ENCODE results near the gene YY1.
"Not testable (repeated sequence)": the region's sequence is repeated elsewhere in the genome, so short reads cannot be mapped to it uniquely, and the experiment has no call there.

The YY1 gene

GRCh38 chr14:100230361-100230760 is 8.6 kb upstream of the YY1 start:
- TF ChIP-seq, protein P1, sequence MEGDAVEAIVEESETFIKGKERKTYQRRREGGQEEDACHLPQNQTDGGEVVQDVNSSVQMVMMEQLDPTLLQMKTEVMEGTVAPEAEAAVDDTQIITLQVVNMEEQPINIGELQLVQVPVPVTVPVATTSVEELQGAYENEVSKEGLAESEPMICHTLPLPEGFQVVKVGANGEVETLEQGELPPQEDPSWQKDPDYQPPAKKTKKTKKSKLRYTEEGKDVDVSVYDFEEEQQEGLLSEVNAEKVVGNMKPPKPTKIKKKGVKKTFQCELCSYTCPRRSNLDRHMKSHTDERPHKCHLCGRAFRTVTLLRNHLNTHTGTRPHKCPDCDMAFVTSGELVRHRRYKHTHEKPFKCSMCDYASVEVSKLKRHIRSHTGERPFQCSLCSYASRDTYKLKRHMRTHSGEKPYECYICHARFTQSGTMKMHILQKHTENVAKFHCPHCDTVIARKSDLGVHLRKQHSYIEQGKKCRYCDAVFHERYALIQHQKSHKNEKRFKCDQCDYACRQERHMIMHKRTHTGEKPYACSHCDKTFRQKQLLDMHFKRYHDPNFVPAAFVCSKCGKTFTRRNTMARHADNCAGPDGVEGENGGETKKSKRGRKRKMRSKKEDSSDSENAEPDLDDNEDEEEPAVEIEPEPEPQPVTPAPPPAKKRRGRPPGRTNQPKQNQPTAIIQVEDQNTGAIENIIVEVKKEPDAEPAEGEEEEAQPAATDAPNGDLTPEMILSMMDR (IDR thresholded peaks at IDR 0.05; ENCODE audit: extremely low read depth, missing control alignments), result no peak
- no peak for DNase-seq (ENCODE audit: low spot score)

- no peak for DNase-seq (ENCODE audit: low spot score)
- TF ChIP-seq, protein P1 (IDR thresholded peaks at IDR 0.05; ENCODE audit: extremely low read depth, missing control alignments), result no peak
Measured at GRCh38 chr14:100234511-100234910, 4.4 kb upstream of the YY1 start.

- DNase-seq (ENCODE audit: low spot score), result not testable (repeated sequence)
Measured at GRCh38 chr14:100236271-100236818, 2.6 kb upstream of the YY1 start.

GRCh38 chr14:100236881-100237280 is 2.1 kb upstream of the YY1 start:
- DNase-seq (ENCODE audit: low spot score), result no peak
- TF ChIP-seq, protein P1 (IDR thresholded peaks at IDR 0.05; ENCODE audit: extremely low read depth, missing control alignments), result no peak

DNA sequence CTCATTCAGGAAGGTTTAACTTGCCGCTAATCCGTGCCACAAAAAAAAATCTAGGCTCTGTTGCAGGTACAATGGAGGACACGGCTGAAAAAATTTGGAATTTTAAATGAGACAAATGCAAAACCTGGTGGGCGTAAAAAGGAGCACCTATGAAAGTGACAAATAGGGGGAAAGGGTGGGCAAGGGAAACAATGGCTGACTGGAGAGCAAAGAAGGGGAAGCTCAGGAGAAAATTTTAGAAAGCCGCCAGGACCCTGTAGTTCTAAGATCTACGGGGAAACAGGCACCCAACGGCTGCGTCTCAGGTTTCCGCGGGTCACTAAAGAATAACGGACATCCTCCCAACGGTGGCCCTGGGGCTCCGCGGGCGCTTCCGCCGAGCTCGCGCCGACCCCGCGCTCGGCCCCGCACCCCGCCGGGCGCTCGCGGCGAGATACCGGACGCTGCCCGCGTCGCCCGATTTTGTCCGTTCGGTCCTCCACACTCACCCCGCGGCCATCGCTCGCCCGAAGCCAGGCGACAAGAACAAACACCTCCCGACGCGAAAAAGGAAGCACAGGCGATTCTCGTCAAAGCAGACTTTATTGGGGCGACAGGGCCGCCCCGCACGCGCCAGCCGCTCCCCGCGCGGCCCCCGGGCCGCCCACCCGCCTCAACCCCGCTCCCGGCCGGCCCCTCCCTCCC is 1.1 kb upstream of the YY1 start:
- DNase-seq (ENCODE audit: low spot score), result peak; percentile 68
- TF ChIP-seq, protein P1 (IDR thresholded peaks at IDR 0.05; ENCODE audit: extremely low read depth, missing control alignments), result no peak

- no peak for DNase-seq (ENCODE audit: low spot score)
- TF ChIP-seq, protein P1 (IDR thresholded peaks at IDR 0.05; ENCODE audit: extremely low read depth, missing control alignments), result no peak
Measured at GRCh38 chr14:100239211-100239839, 381 bp downstream of the YY1 start.

- TF ChIP-seq, protein P1 (IDR thresholded peaks at IDR 0.05; ENCODE audit: extremely low read depth, missing control alignments), result peak; percentile 62
- DNase-seq (ENCODE audit: low spot score), result peak; percentile 95
Measured at GRCh38 chr14:100239840-100240667, 1.1 kb downstream of the YY1 start.
